Keratinocyte (primary cell): ENCODE data around the gene SPAG16.

ENCODE experiments used
- EZH2 ChIP-seq: IDR thresholded peaks from one replicate; pipeline ENCODE4 v1.6.1; 2012; ENCODE audit warnings: inconsistent platforms, mild to moderate bottlenecking, low read length, moderate library complexity
- TF ChIP-seq, protein P1 (sequence below), 3 experiments: IDR thresholded peaks in 1 of 3; conservative IDR thresholded peaks in 1 of 3; optimal IDR thresholded peaks in 1 of 3; 2 replicates in 2 of 3; 3 replicates in 1 of 3; pipeline versions ENCODE3 to v1.5.1; 2011; ENCODE audit warnings: low read length in 3 of 3, mild to moderate bottlenecking in 3 of 3, moderate library complexity in 2 of 3, control low read depth in 1 of 3, inconsistent platforms in 1 of 3; ENCODE audit not compliant: insufficient read depth in 2 of 3; ENCODE audit errors: extremely low read depth in 1 of 3

DNA sequence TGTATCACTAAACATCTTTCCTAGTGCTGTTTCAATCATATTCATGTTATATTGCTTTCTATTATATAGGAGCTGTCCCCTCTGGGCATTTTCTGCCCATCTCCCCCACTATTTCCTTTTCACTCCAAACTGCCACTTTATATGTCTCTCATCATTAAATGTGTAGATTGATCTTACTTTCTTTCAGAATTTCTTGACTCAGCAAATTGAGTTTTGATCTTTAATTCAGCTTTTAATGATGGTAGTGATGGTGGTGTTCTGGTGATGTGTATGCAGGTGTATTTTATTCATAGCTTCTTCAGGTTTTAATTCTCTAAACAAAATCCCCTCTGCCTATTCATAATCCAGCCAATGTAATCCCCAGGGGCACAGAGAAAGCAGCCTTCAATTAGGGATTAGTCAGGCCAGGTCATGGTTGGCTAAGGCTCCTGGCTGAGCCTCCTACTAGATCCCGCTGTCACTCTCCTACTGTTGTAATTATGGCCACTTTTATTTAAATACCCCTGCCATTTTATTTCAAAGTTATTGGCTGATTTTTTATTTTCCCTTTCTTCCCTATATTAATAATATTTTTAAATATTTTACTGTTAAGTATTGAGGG is 325.4 kb downstream of the SPAG16 start:
- TF ChIP-seq, protein P1, sequence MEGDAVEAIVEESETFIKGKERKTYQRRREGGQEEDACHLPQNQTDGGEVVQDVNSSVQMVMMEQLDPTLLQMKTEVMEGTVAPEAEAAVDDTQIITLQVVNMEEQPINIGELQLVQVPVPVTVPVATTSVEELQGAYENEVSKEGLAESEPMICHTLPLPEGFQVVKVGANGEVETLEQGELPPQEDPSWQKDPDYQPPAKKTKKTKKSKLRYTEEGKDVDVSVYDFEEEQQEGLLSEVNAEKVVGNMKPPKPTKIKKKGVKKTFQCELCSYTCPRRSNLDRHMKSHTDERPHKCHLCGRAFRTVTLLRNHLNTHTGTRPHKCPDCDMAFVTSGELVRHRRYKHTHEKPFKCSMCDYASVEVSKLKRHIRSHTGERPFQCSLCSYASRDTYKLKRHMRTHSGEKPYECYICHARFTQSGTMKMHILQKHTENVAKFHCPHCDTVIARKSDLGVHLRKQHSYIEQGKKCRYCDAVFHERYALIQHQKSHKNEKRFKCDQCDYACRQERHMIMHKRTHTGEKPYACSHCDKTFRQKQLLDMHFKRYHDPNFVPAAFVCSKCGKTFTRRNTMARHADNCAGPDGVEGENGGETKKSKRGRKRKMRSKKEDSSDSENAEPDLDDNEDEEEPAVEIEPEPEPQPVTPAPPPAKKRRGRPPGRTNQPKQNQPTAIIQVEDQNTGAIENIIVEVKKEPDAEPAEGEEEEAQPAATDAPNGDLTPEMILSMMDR (optimal IDR thresholded peaks at IDR 0.05 in 1 of 3, IDR thresholded peaks at IDR 0.05 in 1 of 3, conservative IDR thresholded peaks at IDR 0.05 in 1 of 3; ENCODE audit: extremely low read depth in 1 of 3, insufficient read depth in 2 of 3, low read length in 3 of 3) = no peak
- no peak for TF ChIP-seq EZH2
